ENCODE measurements around the gene RCCD1.

- TF ChIP-seq ILF3 (IDR thresholded peaks at IDR 0.05; ENCODE audit: borderline replicate concordance) (no peak), E4F1 (CRISPR knock-in tag; IDR thresholded peaks at IDR 0.05; ENCODE audit: borderline replicate concordance) (no peak), MLX (CRISPR knock-in tag; conservative IDR thresholded peaks at IDR 0.05) (no peak), TCF7L2 (IDR thresholded peaks at IDR 0.05; ENCODE audit: low read depth, low read length) (no peak)
Observed at GRCh38 chr15:90946941-90947576, 7.6 kb upstream of the RCCD1 start.

Data from K562 (cell line).